SU-DHL-6 (cell line): ENCODE data around the gene OXA1L.
A peak's percentile ranks its signal among the peaks of the same experiment; 100 is the strongest.

Source experiments
- H2AFZ ChIP-seq: fragments of 200-600 bp; sonication (generic); 2 replicates; pipeline ENCODE4 v1.6.1; 2014; ENCODE audit warnings: low read depth, mild to moderate bottlenecking, moderate library complexity, mixed read lengths, antibody characterized with exemption, low read length; ENCODE audit not compliant: severe bottlenecking
- H3F3A ChIP-seq: fragments of 200-600 bp; shearing (Covaris generic); 2 replicates; pipeline ENCODE4 v1.6.0; 2016; ENCODE audit warnings: antibody characterized with exemption, mild to moderate bottlenecking; ENCODE audit not compliant: insufficient read depth
- H3K27ac ChIP-seq: fragments of 200-600 bp; sonication (generic); 2 replicates; pipeline ENCODE4 v1.5.1; 2016; ENCODE audit warnings: low read depth, mild to moderate bottlenecking, low read length, moderate library complexity, mixed read lengths
- H3K27me3 ChIP-seq: fragments of 200-600 bp; sonication (generic), shearing (Covaris generic); 2 replicates; pipeline ENCODE4 v1.6.0; 2014; ENCODE audit warnings: mild to moderate bottlenecking, low read length
- H3K36me3 ChIP-seq: fragments of 200-600 bp; sonication (generic); 2 replicates; pipeline ENCODE4 v1.6.1; 2014; ENCODE audit warnings: mild to moderate bottlenecking, low read length, mixed read lengths
- H3K4me2 ChIP-seq: fragments of 300-600, 200-600 bp; shearing (Covaris generic), sonication (generic); 2 replicates; pipeline ENCODE4 v1.6.0; 2014; ENCODE audit warnings: low read length, low read depth, mild to moderate bottlenecking; ENCODE audit not compliant: poor library complexity, severe bottlenecking
- H3K4me3 ChIP-seq: fragments of 200-600 bp; sonication (generic); 2 replicates; pipeline ENCODE4 v1.5.1; 2014; ENCODE audit warnings: antibody characterized with exemption, low read length, mild to moderate bottlenecking, mixed read lengths; ENCODE audit not compliant: insufficient read depth, poor library complexity, severe bottlenecking
- H3K79me2 ChIP-seq: fragments of 200-600 bp; sonication (generic); 2 replicates; pipeline ENCODE4 v1.6.1; 2014; ENCODE audit warnings: mild to moderate bottlenecking, low read length, moderate library complexity; ENCODE audit not compliant: insufficient read depth
- H3K9ac ChIP-seq: fragments of 200-600 bp; sonication (generic); 2 replicates; pipeline ENCODE4 v1.7.0; 2014; ENCODE audit warnings: mild to moderate bottlenecking, low read length
- H3K9me2 ChIP-seq: fragments of 200-600 bp; sonication (generic); replicated peaks from 2 replicates; pipeline ENCODE4 v1.6.1; 2014; ENCODE audit warnings: low read length; ENCODE audit not compliant: insufficient read depth
- H3K9me3 ChIP-seq: fragments of 200-600 bp; sonication (generic); 2 replicates; pipeline ENCODE4 v1.6.1; 2014; ENCODE audit warnings: low read length, mixed read lengths; ENCODE audit not compliant: insufficient read depth
- H4K20me1 ChIP-seq: fragments of 200-600 bp; sonication (generic); 2 replicates; pipeline ENCODE4 v1.6.1; 2014; ENCODE audit warnings: low read depth, mild to moderate bottlenecking, antibody characterized with exemption, low read length, moderate library complexity, mixed read lengths
- CTCF ChIP-seq: fragments of 200-600 bp; sonication (generic); IDR thresholded peaks from one replicate; pipeline ENCODE4 v1.5.1; 2017; ENCODE audit warnings: antibody characterized with exemption, mild to moderate bottlenecking, low read length, moderate library complexity; ENCODE audit not compliant: insufficient read depth, poor library complexity, severe bottlenecking
- EZH2phosphoT487 ChIP-seq: fragments of 200-600 bp; sonication (generic), shearing (Covaris generic); conservative IDR thresholded peaks from 2 replicates; pipeline ENCODE4 v1.6.1; 2018; ENCODE audit warnings: mild to moderate bottlenecking, antibody characterized with exemption, low read length, moderate library complexity, mixed read lengths

The OXA1L gene

GRCh38 chr14:22822016-22822570 is 55.6 kb downstream of the OXA1L start:
- no peak for TF ChIP-seq EZH2phosphoT487
- no peak for TF ChIP-seq CTCF
- peak overlapping the region; percentile 38; the same call in 1 of the 2 replicates for H3K9ac ChIP-seq
- H3F3A ChIP-seq, result peaks cover 7% of the 10 kb centered on the region; the same call in 1 of the 2 replicates
- peak overlapping the region; percentile 64 for H2AFZ ChIP-seq
- H4K20me1 ChIP-seq, result no peaks in the 10 kb centered on the region
- H3K27me3 ChIP-seq, result no peaks in the 10 kb centered on the region
- no peaks in the 10 kb centered on the region for H3K9me2 ChIP-seq
- no peak overlapping the region for H3K27ac ChIP-seq
- no peaks in the 10 kb centered on the region for H3K36me3 ChIP-seq
- H3K4me3 ChIP-seq, result no peak overlapping the region
- H3K4me2 ChIP-seq, result peak overlapping the region; percentile 60
- H3K9me3 ChIP-seq, result no peaks in the 10 kb centered on the region
- H3K79me2 ChIP-seq, result no peaks in the 10 kb centered on the region
